ENCODE measurements around the gene NKX6-2.
A peak's percentile ranks its signal among the peaks of the same experiment; 100 is the strongest.
"Not testable (repeated sequence)": the region's sequence is repeated elsewhere in the genome, so short reads cannot be mapped to it uniquely, and the experiment has no call there.

The NKX6-2 gene

DNA sequence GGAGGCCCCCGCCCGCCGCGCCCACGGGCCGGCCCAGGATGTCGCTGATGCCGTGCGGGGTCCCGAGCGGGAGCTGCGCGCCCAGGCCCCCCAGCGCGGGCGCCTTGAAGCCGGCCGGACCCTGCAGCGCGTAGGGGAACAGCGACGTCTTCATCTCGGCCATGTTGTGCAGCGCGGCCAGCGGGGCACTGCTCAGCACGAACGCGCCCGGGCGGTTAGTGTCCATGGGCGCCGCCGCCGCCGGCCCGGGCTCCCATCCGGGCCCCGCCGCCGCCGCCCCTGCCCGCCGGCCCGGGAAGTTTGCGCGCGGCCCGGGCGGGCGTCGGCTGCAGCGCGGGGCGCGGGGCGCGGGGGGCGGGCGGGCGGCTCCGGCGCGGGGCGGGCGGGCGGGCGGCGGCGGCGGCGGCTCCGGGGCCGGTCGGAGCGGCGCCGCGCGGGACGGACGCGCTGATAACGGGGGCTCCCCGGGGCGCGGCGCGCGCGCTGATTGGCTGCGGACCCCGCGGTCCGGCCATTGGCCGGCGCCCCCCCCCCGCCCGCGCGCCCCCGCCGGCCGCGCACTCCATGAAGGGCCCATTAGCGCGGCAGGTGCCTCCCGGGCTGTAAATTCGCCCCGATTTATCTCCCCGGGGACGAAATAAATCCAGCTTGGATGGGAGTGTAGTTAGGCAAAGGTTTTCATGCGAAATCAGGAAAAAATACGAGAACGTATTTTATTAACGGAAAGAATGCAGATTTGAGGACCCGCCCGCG, at the start of gene NKX6-2:
NKX6-2 (minus strand) TSS at position 425 of the 753 bp plus-strand sequence; CDS start at position 226, 199 bp downstream.
- no peak for DNase-seq (ENCODE audit: low spot score)

- peak; percentile 39 for DNase-seq (ENCODE audit: low spot score)
These were observed 49.2 kb upstream of the NKX6-2 start for GRCh38 chr10:132834891-132835847.

GRCh38 chr10:132834311-132834761, 48.4 kb upstream of the NKX6-2 start:
- DNase-seq (ENCODE audit: low spot score): no peak

- DNase-seq (ENCODE audit: low spot score): peak; percentile 39
These were observed 47.6 kb upstream of the NKX6-2 start for GRCh38 chr10:132833421-132834111.

DNA sequence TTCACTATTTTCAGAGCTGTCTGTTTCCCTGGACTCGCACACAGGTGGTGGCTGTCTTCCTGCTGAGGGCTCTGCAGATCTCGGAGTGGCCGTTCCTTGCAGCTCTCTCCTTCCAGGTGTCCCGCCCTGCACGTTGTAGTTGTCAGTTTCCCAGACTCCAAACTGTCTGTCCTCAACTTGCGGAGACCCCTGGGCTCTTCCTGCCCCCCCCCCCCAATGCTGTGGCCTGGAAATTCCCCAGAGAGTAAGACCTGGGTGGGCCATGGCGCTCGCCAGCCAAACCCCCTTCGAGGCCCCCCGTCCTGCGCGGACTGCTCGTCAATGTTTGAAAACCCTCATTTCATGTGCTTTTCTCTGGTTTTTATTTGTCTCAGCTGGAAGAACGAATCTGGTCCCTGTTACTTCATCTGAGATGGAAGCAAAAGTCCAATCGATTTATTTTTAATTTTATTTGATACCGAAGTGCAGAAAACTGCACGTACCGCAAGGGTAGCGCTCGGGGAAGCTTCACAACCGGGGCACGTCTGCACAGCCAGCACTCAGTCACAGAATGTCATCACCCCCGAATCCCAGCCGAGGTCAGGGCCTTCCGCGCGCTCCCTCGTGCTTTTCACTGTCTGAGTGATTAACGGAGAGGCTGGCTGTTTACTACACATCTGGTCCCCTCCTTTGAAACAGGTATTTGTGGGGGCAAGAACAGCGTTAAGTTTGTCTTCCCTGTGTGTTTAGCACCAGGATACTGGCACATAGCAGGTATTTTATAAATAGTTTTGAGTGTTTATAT, 46.4 kb upstream of the NKX6-2 start:
- no peak for DNase-seq (ENCODE audit: low spot score)

DNA sequence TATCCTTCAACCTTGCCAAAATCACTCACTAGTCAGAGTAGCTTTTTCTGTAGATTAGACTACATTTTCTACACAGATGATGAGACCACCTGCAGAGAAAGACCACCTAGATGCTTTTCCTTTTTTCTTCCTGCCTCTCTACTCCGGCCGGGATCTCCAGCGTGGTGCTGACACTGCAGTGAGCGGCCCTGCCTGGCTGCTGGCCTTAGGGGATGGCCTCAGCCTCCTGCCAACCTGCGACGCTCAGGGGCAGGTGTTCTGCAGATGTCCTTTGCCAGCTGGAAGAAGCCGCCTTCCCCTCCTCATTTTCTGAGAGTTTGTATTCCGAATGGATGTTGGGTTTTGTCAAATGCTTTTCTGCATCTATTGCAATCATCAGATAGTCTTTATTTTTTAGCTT, 43.5 kb upstream of the NKX6-2 start:
- DNase-seq (ENCODE audit: low spot score): no peak

DNA sequence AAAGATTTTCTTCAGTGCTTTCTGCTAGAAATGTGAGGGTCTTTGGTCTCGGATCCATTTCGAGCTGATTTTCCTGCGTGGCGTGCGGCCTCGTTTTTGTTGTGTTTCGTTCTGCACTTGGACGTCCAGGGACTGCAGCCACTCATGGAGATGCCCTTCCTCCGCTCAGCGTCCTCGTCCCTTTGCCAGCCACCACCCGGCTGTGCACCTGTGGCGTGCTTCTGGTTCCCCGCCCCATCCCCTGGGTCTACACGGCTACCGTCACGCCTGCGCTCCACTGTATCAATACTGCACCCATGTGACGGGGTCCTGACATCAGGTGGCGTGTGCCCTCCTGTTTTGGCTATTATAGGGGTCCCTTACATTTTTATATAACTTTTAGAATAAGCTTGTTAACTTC, 42.7 kb upstream of the NKX6-2 start:
- no peak for DNase-seq (ENCODE audit: low spot score)

GRCh38 chr10:132827861-132828539, 42.1 kb upstream of the NKX6-2 start:
- no peak for DNase-seq (ENCODE audit: low spot score)

DNA sequence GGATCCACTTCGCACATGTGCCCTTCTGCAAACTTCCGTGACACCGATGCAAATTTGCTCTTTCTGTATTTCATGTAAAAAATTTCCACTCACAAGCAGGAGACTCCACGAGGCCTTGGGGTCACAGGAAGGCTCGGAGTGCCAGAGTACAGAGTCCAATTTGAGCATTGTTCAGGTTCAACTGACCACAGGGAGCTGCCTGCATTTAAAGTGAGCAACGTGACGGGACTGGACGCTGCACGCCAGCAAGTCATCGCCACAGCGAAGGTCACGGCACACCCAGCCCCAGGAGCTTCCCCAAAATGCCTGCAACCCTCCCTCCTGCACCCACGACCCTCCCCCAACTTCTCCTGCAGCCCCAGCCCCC, 41.5 kb upstream of the NKX6-2 start:
- DNase-seq (ENCODE audit: low spot score): no peak

DNA sequence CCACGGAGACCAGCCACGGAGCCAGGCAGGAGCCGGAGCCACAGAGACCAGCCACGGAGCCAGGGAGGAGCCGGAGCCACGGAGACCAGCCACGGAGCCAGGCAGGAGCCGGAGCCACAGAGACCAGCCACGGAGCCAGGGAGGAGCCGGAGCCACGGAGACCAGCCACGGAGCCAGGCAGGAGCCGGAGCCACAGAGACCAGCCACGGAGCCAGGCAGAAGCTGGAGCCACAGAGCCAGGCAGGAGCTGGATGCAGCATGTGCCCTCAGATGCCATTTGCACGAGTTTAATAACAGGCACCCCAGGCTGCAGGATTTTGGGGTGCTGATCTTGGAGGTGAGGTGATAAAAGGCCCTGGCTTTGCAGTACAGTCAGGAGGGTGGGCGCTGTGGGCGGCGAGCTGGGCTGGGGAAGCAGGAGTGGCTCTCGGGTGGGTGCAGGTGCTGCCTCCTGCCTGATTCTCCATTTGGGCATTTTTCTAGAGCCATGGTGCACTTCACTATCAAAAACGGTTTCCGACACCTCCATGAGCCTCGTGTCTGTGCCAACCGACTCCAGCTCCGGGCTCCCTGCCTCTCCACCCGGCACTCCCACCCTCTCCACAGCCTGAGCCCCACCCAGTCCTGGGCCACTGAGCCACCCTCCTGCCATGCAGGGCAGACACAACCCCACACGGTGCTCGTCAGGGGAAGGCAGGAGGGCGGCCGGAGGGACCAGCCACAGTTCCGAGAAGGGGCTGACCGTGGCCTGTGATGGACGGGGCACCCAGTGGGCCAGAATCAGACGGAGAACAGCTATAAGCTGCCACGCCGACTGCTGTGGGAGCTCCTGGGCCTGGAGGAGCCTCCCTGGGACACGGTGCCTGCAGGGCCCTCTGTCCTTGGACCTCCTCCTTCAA, 40.8 kb upstream of the NKX6-2 start:
- DNase-seq (ENCODE audit: low spot score): no peak

DNA sequence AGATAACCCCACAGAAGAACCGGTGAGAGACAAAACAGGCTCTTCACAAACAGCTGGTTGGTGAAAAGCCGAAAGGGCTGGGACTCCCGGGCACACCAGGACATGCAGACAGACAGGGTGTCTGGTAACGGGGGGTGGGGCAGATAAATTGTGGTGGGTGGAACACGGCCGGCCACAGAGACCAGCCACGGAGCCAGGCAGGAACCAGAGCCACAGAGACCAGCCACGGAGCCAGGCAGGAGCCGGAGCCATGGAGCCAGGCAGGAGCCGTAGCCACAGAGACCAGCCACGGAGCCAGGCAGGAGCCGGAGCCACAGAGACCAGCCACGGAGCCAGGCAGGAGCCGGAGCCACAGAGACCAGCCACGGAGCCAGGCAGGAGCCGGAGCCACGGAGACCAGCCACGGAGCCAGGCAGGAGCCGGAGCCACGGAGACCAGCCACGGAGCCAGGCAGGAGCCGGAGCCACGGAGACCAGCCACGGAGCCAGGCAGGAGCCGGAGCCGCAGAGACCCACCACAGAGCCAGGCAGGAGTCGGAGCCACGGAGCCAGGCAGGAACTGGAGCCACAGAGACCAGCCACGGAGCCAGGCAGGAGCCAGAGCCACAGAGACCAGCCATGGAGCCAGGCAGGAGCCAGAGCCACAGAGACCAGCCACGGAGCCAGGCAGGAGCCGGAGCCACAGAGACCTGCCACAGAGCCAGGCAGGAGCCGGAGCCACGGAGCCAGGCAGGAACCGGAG, 40.0 kb upstream of the NKX6-2 start:
- DNase-seq (ENCODE audit: low spot score): not testable (repeated sequence)

GRCh38 chr10:132820056-132820455, 34.1 kb upstream of the NKX6-2 start:
- DNase-seq (ENCODE audit: low spot score): no peak

DNA sequence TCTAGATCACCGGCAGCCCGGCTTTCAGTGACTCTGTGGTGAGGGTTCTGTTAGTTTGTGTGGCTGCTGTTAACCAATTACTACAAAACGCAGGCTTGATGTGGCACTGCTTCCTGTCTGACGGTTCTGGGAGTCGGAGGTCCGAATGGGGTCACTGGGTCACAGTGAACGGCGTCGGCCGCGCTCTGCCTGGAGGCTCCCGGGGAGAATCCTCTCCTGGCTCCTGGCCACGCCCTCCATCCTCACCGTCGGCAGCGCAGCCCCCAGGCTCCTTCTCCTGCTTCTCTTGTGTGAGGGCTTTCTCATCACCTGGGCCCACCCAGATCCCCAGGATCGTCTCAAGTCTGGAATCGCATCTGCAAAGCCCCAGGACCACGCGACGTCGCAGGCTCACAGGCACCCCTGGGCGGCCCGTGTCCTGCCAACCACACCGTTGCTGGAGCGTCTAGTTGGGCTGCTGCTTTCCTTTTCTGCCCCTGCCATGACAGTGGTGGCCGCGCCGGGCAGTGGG, 31.8 kb upstream of the NKX6-2 start:
- no peak for DNase-seq (ENCODE audit: low spot score)

DNA sequence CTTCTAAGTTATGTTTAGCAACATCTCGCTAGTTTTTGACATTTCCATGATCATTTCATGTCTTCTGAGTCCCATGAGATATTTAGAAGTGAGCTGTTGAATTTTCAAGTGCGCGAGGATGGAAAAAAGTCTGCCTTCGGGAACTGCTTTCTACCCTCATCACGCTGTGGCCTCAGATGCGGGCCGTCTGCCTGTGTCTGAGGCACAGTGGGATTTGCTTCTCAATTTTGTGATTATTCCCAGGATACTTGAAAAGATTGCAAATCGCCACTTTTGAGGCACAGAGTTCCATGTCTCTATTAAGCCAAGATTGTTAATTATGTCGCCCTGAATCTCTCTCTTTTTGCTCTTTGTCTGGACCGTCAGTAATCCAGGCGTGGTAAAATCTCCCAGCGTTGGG, 30.8 kb upstream of the NKX6-2 start:
- no peak for DNase-seq (ENCODE audit: low spot score)

- DNase-seq (ENCODE audit: low spot score): no peak
These were observed 29.4 kb upstream of the NKX6-2 start for GRCh38 chr10:132815168-132815857.

DNA sequence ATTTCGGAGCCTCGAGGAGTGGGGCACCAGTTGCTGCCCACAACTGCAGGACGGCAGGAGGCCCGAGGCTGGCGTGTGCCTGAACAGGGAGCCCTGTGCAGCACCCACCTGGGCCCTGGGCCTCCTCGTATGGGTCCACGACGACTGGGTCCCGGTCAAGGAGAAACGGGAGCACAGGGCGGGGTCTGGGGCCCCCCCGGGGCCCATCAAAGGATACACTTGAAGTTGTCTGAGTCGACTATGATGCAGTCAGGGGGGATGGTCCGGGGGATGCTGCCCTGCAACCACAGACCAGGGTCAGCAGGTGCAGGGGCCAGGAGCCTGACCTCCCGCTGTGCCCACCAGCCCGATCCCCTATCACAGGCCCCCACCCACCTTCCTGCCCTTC, 28.5 kb upstream of the NKX6-2 start:
- no peak for DNase-seq (ENCODE audit: low spot score)

DNA sequence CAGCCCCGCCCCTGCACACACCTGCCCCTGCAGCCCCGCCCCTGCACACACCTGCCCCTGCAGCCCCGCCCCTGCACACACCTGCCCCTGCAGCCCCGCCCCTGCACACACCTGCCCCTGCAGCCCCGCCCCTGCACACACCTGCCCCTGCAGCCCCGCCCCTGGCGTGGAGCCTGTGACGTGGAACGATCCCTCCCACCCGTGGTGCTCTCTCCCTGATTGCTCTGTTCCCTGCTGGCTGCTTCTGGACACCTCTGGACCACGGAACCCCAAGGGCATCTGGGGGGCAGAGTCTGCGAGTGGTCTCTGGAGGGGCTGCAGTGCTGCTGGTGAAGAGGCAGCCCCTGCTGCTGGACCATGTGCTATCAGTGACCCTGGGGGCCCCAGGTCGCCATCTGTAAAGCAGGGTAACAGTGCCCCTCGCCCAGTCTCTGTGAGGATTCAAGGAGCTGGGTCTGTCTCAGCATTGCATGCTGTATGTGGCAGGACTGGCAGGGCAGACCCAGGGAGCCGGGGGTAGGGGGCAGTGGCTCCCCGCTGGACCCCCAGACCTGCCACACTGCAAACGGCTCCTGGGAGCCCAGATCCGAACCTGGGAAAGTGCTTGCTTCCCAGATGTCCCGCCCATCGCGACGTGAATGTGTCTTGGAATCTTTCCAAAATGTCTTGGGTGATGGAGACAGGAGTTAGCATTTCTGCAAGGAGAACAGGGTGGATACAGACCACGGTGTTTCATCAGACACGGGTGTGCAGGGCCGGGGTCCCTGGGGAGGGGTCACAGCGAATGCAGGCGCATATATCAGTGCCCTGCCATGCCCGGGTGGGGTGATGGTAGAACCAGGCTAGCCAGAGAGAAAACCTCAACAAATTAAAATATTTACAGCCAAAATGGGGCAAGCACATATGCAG, 27.9 kb upstream of the NKX6-2 start:
- DNase-seq (ENCODE audit: low spot score): no peak
